HS-27A (cell line): ENCODE measurements around the gene UBXN1.

Experiments used
- DNase-seq: peaks from one replicate; pipeline ENCODE4 v3.0.0-alpha.2; 2012; ENCODE audit warnings: low read depth, missing footprints

The UBXN1 gene

DNA sequence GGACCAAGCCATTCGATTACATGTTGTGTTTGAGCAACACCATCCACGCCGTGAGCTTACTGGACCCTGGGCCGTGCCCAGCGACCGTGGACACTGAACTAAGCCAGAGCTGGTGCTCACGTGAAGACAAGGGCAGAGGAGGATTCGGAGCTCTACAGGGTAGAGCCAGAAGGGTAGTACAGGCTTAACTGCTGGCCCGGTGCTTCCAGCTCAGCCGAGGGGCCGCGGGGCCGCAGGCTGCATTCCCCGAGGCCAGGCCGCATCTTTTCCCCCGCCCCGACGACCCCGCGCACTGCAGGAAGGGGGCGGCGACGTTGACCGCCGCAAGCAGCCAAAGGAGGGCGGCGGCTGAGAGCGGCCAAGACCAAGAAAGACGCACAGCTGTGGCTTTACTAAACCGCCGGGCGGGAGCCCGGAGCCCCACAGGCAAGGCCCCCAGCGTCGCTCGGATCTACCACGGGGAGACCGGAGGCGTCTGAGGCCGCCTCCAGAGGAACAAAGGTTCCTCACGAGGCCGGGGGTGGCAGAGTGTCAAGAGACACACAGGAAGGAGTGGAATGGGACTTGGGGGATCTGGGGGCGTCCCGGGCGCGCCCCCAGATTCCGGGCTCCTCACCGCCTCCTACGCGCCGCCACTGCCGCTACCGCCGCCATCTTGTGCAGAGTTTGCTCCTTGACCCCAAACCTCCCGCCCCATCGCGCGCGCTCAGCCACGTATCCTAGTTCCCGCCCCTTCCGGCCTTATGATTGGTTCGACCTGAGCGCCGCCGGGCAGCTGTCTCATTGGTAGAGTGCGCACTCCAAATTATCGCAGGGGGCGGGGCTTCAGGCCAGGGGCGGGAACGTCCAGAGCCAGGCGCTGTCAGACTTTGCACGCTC, 32.7 kb downstream of the UBXN1 start, which contains the start of gene GANAB:
GANAB (minus strand) TSS at position 668 of the 879 bp plus-strand sequence; CDS start at position 654, 14 bp downstream.
- DNase-seq = peak; percentile 95

GRCh38 chr11:62645671-62645945, 33.3 kb downstream of the UBXN1 start:
- DNase-seq = no peak

GRCh38 chr11:62644220-62644619, 34.7 kb downstream of the UBXN1 start:
- DNase-seq = no peak

DNA sequence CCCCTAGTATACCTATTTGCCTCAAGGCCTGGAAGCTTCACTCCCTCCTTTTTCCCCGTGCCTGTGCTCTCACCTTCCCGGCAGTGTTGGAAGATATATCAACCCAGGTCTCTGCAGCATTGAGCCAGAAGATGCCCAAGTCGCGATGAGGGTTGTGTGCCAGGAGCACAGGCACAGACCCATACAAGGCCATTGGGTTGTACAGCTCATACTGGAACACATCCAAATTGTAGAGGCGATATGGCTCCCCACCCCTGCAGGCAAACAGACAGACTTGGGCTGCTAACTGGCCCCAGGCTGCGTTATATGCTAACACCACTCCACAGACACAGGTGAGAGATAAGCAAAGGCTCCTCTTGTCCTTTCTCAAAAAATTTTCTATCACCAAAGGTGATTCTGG, 46.4 kb downstream of the UBXN1 start:
- no peak for DNase-seq

DNA sequence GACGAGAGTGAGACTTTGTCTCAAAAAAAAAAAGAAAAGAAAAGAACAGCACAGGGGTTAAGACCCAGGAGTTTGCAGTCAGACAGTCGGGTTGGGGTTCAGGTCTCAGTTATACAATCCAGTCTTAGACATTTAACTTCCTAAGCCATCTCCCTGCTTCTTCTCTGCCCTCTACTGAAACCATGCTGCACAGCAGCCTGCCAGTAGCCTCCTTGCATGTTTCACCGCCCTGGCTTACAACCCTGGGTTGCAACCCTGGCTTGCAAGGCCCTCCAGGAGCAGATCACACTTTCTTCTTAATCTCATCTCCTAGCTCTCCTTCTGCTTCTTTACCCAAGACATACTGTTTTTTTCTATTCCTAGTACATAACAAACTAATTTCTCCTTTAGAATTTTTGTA, 51.2 kb downstream of the UBXN1 start:
- no peak for DNase-seq
